HTERT RPE-1 (cell line): ENCODE results near the gene MRPL48.
"Not testable (repeated sequence)": the region's sequence is repeated elsewhere in the genome, so short reads cannot be mapped to it uniquely, and the experiment has no call there.

Experiments used
- in situ Hi-C: fragments of 300-500 bp; cut with MboI; formaldehyde crosslinking; loops from 4 replicates; pipeline ENCODE4 v1.14.3; 2020; ENCODE audit warnings: low sequenced_read_pairs

Gene MRPL48

DNA sequence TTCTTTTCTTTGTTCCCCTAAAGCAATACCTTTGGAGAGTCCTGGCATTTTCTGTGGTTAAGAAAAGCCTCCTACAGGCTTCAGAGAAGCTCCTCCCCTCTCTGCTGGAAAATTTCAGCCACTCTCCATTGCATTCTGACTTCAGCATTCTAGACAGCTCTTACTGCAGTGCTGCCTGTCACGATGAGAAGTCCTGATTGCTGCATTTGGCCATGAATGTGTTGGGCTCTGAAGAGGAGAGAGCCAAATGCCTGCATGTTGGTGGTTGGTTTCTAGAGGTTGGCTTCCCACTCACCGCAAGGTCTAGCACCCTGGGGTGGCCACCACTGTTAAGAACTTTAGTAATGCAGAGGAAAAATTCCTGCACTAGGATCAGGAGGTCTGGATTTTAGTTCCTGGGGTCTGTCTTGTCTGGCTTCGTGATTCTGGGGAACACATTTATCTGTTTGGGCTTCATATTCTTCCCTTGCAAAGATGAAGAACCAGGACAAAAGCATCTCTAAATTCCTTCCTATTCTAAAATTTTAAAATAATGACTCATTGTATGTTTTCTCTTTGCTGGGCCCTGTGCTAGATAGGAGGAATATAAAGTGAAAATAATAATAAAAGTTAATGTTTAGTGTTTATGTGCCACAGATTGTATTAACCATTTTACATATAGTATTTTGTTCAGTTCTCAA, 50.9 kb downstream of the MRPL48 start:
- in situ Hi-C loops = no loop called here

DNA sequence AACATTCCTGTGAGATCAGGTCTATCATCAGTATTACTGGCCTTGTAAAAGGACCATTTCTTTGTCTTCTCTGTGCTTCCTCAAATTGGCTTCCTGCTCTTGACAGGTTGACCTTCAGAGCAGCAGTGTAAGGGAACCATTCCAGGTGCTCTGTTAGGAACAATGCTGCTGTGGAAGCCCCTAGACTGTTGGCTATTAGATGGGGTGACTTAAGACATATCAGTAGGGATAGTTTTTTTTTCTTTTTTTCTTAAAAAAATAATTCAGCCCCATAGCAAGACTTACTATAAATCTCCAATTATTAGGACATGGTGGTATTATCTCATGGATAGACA, 51.4 kb downstream of the MRPL48 start:
- in situ Hi-C loops = no loop called here

DNA sequence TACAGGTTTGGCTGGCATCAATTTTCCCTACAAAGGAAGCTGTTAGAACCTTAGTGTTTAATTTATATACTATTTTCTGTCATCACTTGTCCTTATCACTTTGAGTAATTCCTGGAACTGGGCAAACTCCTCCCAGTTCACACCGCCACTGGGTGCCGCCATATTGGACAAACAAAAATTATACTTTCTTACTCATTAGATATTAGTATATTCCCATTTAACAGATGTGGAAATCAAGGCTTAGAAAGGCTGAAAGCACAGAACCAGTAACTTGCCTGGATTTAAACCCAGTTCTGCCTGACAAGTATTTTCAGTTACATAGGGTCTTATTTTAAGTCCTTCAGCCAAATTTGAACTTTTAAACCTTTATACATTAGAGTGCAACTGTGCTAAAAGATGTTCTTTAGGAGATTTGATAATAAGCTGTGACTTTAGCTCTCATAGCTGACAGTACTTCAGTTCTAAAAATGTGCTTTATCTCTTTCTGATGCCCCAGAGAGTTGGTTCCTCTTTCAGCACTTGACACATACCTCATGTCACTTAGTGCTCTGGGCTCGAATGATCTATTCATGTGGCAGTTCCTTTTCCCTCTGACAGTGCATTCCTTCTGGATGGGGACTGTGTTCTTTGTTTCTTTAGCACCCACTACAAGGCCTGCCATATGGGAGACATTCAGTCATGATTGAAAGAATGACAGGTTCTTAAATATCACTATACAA, 63.5 kb downstream of the MRPL48 start:
- in situ Hi-C loops = no loop called here

DNA sequence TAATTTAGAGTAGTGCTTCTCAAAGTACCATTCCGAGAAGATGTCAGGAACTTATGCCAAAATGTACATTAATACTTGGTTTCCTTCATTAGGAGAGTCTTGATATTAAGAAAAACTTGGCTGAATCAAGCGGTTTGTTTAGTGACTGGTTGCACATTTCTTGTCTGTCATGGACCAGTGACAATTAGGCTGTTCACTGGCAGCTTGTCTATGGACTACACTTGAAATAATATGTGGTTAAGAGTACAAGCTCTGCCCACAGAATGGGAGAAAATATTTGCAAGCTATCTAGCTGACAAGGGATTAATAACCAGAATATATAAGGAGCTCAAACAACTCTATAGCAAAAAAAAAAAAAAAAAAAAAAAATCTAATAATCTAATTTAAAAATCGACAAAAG, 64.4 kb downstream of the MRPL48 start:
- in situ Hi-C loops = no loop called here

- in situ Hi-C loops = no loop called here
These were observed 67.0 kb downstream of the MRPL48 start for GRCh38 chr11:73854680-73855079.

GRCh38 chr11:73856031-73856567, 68.4 kb downstream of the MRPL48 start:
- in situ Hi-C loops = no loop called here

GRCh38 chr11:73859671-73860070, 72.0 kb downstream of the MRPL48 start:
- in situ Hi-C loops = no loop called here

GRCh38 chr11:73860202-73860601, 72.5 kb downstream of the MRPL48 start:
- in situ Hi-C loops = no loop called here

GRCh38 chr11:73862986-73863385, 75.3 kb downstream of the MRPL48 start:
- in situ Hi-C loops = no loop called here

DNA sequence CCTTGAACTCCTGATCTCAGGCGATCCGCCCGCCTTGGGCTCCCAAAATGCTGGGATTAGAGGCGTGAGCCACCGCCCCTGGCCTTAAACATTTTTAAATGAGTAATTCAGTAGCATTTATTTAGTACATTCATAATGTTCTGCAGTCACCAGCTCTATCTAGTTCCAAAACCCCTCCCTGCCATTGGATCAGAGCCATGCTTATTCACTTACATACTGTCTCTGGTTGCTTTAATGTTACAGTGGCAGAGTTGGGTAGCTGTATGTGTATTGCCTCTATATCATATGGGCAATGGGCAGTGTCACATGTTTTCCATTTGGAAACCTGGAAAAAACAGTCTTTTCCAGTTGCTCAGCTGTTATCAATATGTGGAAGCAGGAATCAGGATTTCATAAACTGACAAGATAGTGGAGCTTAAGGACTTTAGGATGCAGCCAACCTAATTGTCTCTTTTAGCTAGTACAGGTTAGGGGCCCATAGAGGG, 78.5 kb downstream of the MRPL48 start:
- in situ Hi-C loops = no loop called here

DNA sequence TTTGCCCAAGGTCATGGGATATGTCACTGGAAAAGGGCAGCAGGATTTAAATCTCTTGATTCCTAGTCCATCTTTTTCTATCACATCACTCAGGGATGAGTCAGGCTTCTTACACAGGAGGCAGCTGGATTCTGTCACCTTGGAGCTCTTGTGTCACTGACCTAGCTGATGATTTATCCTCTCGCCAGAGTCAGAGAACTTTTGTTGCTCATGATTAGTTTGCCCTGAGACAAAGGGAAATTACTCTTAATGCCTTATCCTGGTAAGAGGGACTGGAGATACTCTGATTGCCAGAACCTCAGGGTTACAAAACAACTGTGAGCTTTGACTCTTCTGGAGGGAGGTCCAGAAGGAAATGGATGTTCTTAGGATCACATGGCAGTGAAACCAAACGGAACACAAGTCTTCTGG, 78.9 kb downstream of the MRPL48 start:
- in situ Hi-C loops = no loop called here

- in situ Hi-C loops = no loop called here
These were observed 81.8 kb downstream of the MRPL48 start for GRCh38 chr11:73869332-73869949.

DNA sequence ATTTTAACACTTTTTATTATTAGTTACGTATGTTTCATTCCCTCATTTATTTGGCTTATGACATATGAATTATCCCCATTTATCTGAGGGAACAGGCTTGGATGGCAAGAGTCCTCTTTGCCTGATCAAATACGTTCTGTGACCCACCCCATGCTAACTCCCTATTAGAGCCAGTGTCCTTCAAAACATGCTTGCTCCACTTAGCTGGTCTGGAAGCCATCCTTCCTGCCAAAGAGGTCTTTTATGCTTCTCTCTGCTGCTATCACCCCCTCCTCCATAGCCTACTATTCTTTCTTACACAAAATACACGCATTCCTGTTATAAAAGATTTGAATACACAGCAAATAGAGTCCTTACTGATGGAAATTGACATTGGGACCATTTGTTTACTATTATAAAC, 82.6 kb downstream of the MRPL48 start:
- in situ Hi-C loops = no loop called here

DNA sequence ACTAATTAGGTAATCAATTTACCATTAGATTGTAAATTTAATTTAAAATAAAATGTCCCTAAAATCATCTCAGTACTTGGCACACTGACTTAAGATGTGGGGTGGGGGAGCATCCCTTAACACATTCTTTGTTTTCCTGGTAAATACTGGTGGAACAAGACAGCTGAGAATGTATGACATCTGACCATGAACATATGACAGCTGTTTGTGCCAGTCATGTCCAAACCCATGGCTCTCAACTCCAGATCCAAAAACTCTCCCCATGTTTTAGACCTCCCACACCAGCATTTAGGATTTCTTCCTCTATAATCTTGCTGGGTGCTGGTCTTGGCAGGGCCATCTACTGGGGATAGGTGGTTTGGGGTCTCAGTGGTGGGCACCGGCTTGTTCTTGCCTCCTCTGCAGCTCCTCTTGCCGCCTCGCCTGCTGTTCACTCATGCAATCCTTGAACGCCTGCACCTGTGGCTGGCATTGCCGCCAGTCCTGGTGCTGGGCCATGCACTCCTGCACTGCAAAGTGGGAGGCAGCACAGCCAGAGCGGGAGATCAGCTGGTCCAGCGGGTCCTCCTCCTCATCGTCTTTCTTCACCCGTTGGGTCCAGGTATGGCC, 85.2 kb downstream of the MRPL48 start:
- in situ Hi-C loops = no loop called here

DNA sequence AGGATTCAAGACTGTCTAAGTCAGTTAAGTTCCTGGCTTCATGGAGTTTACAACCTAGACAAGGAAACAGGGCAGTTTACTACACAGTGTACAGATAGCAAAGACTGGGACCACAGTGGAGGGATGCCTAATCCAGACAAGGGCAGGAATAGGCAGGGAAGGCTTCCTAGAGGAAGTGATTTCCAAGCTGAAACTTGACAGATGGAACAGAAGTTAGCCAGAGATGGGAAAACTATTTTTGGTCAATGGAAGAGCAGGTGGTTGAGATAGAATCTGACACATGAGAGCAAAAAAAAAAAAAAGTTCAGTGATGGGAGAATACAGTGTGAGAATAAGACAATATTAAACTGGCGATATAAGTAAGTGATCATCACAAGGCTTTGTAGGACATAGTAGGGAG, 87.7 kb downstream of the MRPL48 start:
- in situ Hi-C loops = no loop called here

DNA sequence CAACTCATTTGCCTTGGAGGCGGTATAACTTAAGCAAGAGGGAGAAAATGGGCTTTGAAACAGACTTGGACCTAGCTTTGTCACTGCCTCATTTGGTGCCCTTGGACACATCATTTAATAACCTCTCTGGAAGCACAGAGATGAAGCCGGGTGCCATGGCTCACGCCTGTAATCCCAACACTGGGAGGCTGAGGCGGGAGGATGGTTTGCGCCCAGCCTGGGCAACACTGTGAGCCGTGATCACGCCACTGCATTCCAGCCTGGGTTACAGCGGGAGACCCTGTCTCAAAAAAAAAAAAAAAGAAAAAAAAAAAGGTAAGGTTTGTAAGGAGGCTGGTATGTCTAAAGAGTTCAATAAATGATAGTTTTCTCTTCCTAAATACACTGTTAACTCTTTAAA, 88.2 kb downstream of the MRPL48 start:
- in situ Hi-C loops = no loop called here

GRCh38 chr11:73876424-73877310, 89.0 kb downstream of the MRPL48 start, which contains the start of the genes COA4 and PAAF1:
Gene COA4 (minus strand): TSS chr11:73876846. CDS start chr11:73873378, 3,468 bp downstream.
Gene PAAF1 (plus strand): TSS chr11:73876999. CDS start chr11:73877022, 23 bp downstream.
- in situ Hi-C loops = no loop called here

- in situ Hi-C loops = no loop called here
These were observed 91.1 kb downstream of the MRPL48 start for GRCh38 chr11:73878771-73879170.

DNA sequence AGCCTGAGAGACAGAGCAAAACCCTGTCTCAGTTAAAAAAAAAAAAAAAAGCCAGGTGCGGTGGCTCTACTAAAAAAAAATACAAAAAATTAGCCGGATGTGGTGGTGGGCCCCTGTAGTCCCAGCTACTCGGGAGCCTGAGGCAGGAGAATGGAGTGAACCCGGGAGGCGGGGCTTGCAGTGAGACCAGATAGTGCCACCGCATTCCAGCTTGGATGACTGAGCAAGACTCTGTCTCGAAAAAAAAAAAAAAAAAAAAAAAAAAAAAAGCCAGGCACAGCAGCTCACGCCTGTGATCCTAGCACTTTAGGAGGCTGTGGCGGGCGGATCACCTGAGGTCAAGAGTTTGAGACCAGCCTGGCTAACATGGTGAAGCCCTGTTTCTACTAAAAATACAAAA, 92.8 kb downstream of the MRPL48 start:
- in situ Hi-C loops = not testable (repeated sequence)

GRCh38 chr11:73883856-73884255, 96.2 kb downstream of the MRPL48 start:
- in situ Hi-C loops = no loop called here
